Muscle of leg (tissue), 11 donors: ENCODE measurements around the gene CD300LF. TPM values are rescaled to one million over a fixed set of nuclear protein-coding genes. Genes with fewer than 3 reads are reported as not detected.

Source experiments
- DNase-seq: peaks from one replicate; pipeline ENCODE4 v3.0.0; 2013
- H3K27ac ChIP-seq: one replicate; pipeline ENCODE4 v1.5.1; 2013; ENCODE audit warnings: mild to moderate bottlenecking, low read length, control low read depth
- H3K27me3 ChIP-seq: one replicate; pipeline ENCODE4 v1.6.1; 2013; ENCODE audit warnings: low read length; ENCODE audit not compliant: control insufficient read depth, insufficient read depth
- H3K36me3 ChIP-seq: one replicate; pipeline ENCODE4 v1.6.1; 2013; ENCODE audit warnings: low read length; ENCODE audit not compliant: control insufficient read depth, insufficient read depth
- H3K4me1 ChIP-seq: one replicate; pipeline ENCODE4 v1.6.1; 2013; ENCODE audit warnings: low read length; ENCODE audit not compliant: control insufficient read depth, insufficient read depth
- H3K4me3 ChIP-seq: one replicate; pipeline ENCODE4 v1.5.1; 2013; ENCODE audit warnings: low read length, control low read depth
- H3K9me3 ChIP-seq: replicated peaks from 2 replicates; pipeline ENCODE4 v1.6.1; 2013; ENCODE audit warnings: low read depth, low read length; ENCODE audit not compliant: control insufficient read depth
- WGBS: methylation state at CpG from one replicate; pipeline ENCODE4 v1.1.5; 2013; ENCODE audit warnings: missing lambda C conversion rate; ENCODE audit not compliant: insufficient coverage; 5-methylcytosine and 5-hydroxymethylcytosine counted together
- polyA plus RNA-seq, 8 donors: library from polyadenylated mRNA; unstranded; fragments of 120-200 nt; gene quantifications; one replicate each; pipeline versions ENCODE4 v1.2.1 to v1.2.3, GENCODE V29; 2013; ENCODE audit warnings: inconsistent platforms in 1 of 8, low replicate concordance in 1 of 8; ENCODE audit not compliant: insufficient read length in 8 of 8, insufficient read depth in 1 of 8
- total RNA-seq: library from RNA; stranded (reverse); fragments of 120-200 nt; gene quantifications from one replicate; pipeline ENCODE4 v1.2.4, GENCODE V29; 2013

Gene CD300LF
- total and polyA plus RNA-seq, 9 donors = 0.21 to 0.65 (median 0.45) TPM

DNA sequence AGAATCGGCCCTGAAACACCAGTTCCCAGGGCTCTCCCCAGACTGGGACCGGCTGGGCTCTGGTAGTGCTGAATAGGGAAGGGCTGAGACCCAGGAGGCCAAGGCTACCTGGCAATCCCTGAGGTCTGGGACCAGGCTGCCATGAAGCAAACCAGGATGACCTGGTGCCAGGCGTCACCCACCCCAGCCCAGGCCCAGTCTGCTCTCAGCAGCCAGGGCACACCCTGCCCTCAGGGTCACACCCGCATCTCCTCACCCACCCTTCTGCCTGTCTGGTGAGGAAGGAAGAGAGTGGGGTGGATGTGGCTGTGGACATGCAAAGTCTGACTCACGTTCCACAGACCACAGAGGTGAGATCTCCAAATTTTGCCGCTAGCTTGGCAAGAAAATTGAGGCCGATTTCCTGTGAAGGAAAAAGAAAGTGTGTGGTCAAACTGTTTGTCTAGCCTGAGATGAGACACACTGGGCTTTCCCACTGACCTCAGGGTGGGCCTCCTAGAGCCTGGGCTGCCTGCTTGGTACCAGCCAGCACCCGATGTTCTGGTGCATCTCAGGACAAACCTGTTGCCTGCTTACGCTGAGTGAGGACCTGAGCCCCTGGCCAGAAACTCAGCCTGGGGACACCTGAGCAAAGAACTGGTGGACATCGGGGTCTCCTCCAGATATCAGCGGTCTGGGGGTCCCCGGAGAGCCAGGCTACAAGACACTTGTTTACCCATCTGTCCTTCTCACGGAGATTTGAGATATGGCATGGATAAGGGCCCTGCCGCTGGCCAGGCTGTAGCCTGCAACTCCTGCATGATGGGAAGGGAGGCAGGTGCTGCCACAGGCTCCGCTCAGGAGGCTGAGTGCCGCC lies 18.0 kb upstream of the CD300LF start:
- no peak for DNase-seq
- WGBS = 76% methylated on average over 11 of the region's 16 CpGs
- no peak overlapping the region for H3K27ac ChIP-seq
- no peaks in the 10 kb centered on the region for H3K36me3 ChIP-seq
- H3K4me3 ChIP-seq = no peak overlapping the region
- H3K27me3 ChIP-seq = peaks cover 18% of the 10 kb centered on the region
- H3K9me3 ChIP-seq = no peaks in the 10 kb centered on the region
- no peaks in the 10 kb centered on the region for H3K4me1 ChIP-seq

DNA sequence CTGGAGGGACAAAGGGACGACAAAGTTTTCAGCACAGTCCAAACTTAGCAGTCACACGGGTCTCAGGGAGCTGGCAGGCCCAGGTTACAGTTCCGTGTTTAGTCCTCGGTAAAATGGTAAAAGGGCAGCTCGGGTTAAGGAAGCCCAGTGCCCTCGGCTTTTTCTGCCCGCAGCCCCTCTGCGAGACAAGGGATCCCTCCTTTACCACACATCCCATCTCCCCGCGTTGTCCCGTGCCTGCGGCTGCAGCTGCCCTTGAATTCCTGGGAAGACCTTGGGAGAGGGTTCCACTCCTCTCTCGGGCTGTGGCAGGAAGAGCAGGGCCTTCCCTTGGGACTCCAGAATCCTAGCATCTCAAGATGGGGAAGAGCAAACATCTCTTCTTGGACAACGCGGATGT lies 17.1 kb upstream of the CD300LF start:
- 73% methylated on average over 12 of the region's 15 CpGs for WGBS

DNA sequence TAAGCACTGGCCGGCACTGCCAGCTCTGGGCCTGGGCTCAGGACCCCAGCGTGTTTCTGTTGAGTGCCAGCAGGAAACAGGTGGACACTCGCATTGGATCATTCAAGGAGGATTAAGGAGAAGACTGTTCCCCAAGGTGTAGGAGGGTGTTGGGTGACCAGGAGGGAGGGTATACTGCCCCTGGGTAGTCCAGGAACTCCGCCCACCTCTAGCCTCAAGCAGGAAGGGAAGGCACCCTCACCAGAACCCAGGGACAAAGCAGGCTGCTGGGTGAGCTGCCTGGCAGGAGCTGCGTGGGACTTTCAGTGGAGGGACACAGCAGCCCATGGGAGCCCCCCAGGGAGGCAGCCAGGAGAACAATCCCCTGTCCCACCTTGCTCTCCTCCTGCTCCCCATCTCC lies 16.6 kb upstream of the CD300LF start:
- H3K36me3 ChIP-seq = no peaks in the 10 kb centered on the region
- H3K27ac ChIP-seq = no peak overlapping the region
- 86% methylated on average over 5 of the region's 5 CpGs for WGBS
- H3K27me3 ChIP-seq = peaks cover 10% of the 10 kb centered on the region
- no peaks in the 10 kb centered on the region for H3K9me3 ChIP-seq
- no peak overlapping the region for H3K4me3 ChIP-seq
- DNase-seq = no peak
- H3K4me1 ChIP-seq = no peaks in the 10 kb centered on the region

More for the DNA sequence above, 17.1 kb upstream of the CD300LF start:
- no peaks in the 10 kb centered on the region for H3K4me1 ChIP-seq
- H3K4me3 ChIP-seq = no peak overlapping the region
- peaks cover 10% of the 10 kb centered on the region for H3K27me3 ChIP-seq
- no peak overlapping the region for H3K27ac ChIP-seq
- no peaks in the 10 kb centered on the region for H3K36me3 ChIP-seq
- H3K9me3 ChIP-seq = no peaks in the 10 kb centered on the region
- no peak for DNase-seq

DNA sequence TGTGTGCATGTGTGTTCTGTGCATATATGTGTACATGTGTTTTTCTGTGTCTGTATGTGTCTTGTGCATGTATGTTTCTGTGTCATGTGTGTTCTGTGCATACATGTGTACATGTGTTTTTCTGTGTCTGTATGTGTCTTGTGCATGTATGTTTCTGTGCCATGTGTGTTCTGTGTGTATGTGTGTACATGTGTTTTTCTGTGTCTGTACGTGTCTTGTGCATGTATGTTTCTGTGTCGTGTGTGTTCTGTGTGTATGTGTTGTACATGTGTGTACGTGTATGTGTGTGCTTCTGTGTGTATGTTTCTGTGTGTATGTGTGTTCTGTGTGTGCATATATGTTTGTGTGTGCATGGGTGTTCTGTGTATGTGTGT lies 16.0 kb upstream of the CD300LF start:
- DNase-seq = no peak
- no peak overlapping the region for H3K4me3 ChIP-seq
- no peaks in the 10 kb centered on the region for H3K4me1 ChIP-seq
- H3K27ac ChIP-seq = no peak overlapping the region
- 85% methylated on average over 3 of the region's 3 CpGs for WGBS
- H3K27me3 ChIP-seq = peaks cover 4% of the 10 kb centered on the region
- H3K9me3 ChIP-seq = no peaks in the 10 kb centered on the region
- no peaks in the 10 kb centered on the region for H3K36me3 ChIP-seq

DNA sequence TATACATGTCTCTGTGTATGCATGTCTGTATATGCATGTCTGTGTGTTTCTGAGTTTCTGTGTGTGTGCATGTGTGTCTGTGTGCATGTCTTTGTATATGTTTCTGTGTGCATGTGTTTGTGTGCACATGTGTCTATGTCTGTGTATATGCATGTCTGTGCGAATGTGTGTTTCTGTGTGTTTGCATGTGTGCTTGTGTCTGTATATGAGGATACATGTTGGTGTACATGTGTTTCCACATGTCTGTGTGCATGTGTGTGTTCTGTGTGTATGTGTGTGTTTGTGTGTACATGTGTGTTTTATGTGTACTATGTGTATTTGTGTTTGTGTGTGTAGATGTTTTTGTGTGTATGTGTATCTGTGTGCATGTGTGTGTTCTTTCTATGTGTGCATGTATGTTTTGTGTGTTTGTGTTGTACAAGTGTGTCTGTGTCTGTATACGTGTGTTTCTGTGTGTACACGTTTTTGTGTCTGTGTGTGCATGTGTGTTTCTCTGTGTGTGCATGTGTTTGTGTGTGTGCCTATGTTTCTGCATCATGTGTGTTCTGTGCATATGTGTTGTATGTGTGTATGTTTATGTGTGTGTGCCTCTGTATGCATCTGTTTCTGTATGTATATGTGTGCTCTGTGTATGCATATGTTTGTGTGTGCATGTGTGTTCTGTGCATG lies 15.4 kb upstream of the CD300LF start:
- Histone ChIP-seq H3K27ac (no peak overlapping the region), H3K4me3 (no peak overlapping the region), H3K4me1 (no peaks in the 10 kb centered on the region), H3K9me3 (no peaks in the 10 kb centered on the region), H3K27me3 (no peaks in the 10 kb centered on the region), H3K36me3 (no peaks in the 10 kb centered on the region)
- 97% methylated on average over 3 of the region's 3 CpGs for WGBS
- DNase-seq = no peak

DNA sequence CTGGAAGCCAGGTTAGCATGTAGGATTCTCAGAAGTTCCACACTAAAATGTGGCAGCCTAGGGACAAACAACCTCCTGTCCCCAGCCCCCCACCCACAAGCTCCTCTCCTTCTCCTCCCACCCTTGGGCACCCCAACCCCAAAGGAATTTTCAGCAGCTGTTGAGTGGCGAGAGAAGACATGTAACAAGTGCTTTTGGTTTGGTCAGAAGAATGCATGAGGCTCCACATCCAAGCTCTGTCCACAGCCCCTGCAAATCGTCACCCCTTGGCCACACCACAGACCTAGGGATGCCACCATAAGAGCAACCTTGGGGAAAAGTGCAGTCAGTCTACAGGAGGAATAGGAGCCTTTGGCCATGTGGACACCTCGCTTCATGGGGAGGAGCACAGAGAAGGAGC lies 12.4 kb upstream of the CD300LF start:
- no peaks in the 10 kb centered on the region for H3K36me3 ChIP-seq
- H3K27me3 ChIP-seq = peaks cover 4% of the 10 kb centered on the region
- no peak overlapping the region for H3K27ac ChIP-seq
- DNase-seq = no peak
- no peaks in the 10 kb centered on the region for H3K9me3 ChIP-seq
- no peak overlapping the region for H3K4me3 ChIP-seq
- no peaks in the 10 kb centered on the region for H3K4me1 ChIP-seq
- WGBS = 67% methylated on average over 1 of the region's 3 CpGs

DNA sequence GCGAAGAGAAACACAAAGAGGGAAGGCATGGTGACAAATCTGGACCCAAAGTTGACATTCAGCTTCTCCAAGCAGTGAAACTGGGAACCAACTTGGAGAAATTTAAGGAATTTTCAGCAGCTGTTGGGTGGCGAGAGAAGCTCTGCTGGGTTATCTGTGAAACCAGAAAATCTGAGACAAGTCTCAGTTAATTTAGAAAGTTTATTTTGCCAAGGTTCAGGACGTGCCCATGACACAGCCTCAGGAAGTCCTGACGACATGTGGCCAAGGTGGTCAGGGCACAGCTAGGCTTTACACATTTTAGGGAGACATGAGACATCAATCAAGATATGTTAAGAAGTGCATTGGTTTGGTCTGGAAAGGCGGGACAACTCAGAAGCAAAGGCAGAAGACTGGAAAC lies 11.2 kb upstream of the CD300LF start:
- H3K4me1 ChIP-seq = no peaks in the 10 kb centered on the region
- 56% methylated on average over 5 of the region's 5 CpGs for WGBS
- H3K4me3 ChIP-seq = no peak overlapping the region
- H3K27ac ChIP-seq = no peak overlapping the region
- H3K36me3 ChIP-seq = no peaks in the 10 kb centered on the region
- peaks cover 6% of the 10 kb centered on the region for H3K27me3 ChIP-seq
- no peaks in the 10 kb centered on the region for H3K9me3 ChIP-seq
- DNase-seq = peak; percentile 40

DNA sequence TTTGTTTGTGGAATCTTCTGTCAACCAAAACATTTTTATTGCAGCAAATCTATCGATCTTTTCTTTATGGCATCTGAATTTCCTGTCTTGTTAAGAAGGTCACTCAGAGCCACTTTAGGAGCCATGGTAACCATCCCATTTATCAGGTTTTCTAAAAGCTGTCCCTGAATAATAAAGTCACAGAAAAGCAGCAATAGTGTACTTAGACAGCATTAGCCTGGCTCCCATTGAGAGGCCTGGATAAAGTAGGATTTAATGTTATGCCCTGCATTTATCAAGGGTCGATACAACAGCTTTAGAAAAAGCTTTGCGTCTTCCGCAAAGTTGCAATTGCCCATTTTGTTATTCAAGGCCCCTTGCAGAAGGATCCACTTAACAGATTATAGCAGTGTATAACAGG lies 10.1 kb upstream of the CD300LF start:
- no peaks in the 10 kb centered on the region for H3K36me3 ChIP-seq
- WGBS = 80% methylated on average over 2 of the region's 4 CpGs
- no peak overlapping the region for H3K27ac ChIP-seq
- H3K4me3 ChIP-seq = no peak overlapping the region
- H3K9me3 ChIP-seq = no peaks in the 10 kb centered on the region
- no peaks in the 10 kb centered on the region for H3K4me1 ChIP-seq
- no peak for DNase-seq
- H3K27me3 ChIP-seq = peaks cover 6% of the 10 kb centered on the region

DNA sequence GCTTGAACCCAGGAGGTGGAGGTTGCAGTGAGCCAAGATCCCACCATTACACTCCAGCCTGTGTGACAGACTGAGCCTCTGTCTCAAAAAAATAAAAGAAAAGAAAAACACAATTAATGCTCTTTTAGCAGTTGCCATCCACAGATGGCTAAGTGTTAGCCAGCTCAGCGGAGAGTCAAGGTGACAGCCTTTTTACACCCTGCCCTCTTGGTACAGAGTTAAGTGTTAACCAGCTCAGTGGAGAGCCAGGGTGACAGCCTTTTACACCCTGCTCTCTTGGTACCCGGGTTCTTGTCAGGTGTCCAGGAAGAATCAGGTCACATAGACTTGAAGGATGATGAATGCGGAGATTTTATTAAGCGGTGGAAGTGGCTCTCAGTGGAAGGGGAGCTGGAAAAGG lies 7.8 kb upstream of the CD300LF start:
- Histone ChIP-seq H3K36me3 (no peaks in the 10 kb centered on the region), H3K4me1 (no peaks in the 10 kb centered on the region), H3K9me3 (no peaks in the 10 kb centered on the region), H3K27me3 (peaks cover 7% of the 10 kb centered on the region), H3K4me3 (no peak overlapping the region), H3K27ac (no peak overlapping the region)
- no peak for DNase-seq
- 93% methylated on average over 4 of the region's 4 CpGs for WGBS

DNA sequence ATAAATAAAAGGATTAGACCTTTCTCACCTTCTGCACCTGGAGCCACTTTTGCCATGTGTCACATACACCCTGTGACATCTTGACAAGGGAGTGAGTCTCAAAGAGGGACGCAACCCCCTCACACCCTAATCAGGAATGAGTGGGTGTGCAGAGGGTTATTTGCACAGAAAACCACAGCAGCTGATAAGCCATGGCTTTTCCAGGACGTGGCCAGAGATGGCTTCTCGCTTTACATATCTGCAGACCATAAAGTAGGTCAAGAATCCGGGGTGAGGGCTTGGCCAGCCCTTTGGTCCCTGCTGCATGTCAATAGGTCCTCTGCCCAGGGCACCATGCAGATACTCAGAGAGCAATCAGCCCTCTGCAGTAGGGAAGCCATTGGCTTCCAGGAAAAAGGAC lies 2.4 kb upstream of the CD300LF start:
- 32% methylated on average over 3 of the region's 4 CpGs for WGBS
- no peaks in the 10 kb centered on the region for H3K9me3 ChIP-seq
- H3K27ac ChIP-seq = no peak overlapping the region
- H3K27me3 ChIP-seq = peaks cover 13% of the 10 kb centered on the region
- DNase-seq = no peak
- no peaks in the 10 kb centered on the region for H3K4me1 ChIP-seq
- no peaks in the 10 kb centered on the region for H3K36me3 ChIP-seq
- H3K4me3 ChIP-seq = no peak overlapping the region
